Measurements from ENCODE around the gene NFKBIL1.

NFKBIL1 gene

DNA sequence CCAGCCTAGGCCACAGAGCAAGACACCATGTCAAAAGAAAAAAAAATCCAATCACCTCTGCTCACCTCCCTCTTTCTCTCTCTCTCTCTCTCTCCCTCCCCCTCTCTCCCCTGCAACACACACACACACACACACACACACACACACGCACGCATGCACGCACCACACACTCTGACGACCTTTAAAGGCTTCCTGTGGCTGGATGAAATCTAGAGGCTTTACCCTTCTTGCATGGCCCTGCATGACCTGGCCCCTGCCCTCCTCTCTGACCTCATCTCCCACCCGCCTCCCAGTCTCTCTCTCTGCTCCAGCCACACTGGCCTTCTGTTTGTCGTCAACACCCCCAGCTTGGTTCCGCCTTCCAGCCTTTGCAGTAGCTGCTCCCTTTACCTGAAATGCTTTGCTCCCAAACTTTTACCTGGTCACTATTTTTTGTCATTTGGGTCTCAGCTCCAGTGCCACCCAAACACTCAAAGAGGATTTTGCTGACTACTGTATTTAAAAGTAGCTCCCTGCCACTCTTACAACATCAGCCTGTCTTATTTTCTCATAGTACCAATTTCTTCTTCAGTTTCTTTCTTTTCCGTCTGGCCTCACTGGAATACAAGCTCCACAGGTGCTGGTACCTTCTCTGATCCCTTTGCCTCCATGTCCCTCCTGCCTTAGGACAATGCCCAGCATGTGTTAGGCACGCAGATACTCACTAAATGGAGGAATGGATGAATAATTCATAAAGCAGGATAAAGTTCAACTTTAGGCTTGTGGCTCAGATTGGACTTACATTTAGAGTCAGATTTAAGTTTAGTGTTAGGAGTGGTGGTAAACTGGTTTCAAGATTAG, 20.3 kb downstream of the NFKBIL1 start:
- DNase-seq: peak; percentile 46 to 58

DNA sequence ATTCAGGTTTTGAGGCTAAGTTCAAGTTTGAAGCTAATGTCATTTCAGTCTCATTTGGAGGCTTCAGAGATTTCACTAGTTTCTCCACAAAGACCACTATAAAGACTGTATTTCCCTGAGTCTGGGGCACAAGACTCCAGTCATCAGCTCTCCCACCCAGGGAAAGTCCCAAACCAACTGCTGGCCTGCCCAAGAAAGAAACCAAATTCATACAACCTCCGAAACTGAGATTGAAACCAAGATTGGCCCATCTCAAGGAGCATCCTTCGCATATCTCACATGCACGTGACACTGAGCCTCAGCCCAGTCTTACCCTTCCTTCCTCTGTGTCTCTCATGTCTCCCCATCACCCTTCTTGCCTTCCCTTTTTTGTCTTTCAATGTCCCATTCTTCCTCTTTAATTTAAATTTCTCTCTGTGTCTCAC, 21.1 kb downstream of the NFKBIL1 start:
- DNase-seq: peak; percentile 81 to 89

DNA sequence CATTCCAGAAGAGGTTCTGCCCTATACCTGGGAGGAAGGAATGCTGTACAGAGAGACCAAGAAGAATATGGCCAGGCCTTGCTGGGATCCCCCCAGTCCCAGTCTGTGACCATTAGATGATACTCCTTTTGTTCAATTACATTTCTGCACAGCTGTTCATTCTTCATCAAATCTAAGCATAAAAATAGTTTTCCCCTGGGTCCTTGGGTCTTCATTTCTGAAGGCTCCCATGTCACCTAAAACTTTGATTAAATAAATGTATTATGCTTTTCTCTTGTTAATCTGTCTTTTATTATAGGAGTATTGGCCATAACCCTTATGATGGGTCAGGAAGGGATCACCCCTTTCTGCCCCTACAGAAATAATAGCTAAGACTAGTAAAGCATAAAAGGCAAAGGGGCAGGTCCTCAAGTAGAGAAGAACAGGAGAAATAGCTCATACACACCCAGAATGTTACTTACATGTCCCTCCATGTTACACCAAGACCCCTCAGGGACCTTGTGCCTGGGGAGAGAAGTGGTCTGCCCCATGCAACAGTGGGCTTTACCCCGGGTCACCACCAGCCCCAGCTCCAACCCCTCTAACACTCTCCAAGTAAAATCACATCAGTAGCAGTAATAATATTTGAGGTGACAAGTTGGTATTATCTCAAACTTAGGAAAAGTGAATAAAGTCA, 22.6 kb downstream of the NFKBIL1 start:
- no peak for DNase-seq

DNA sequence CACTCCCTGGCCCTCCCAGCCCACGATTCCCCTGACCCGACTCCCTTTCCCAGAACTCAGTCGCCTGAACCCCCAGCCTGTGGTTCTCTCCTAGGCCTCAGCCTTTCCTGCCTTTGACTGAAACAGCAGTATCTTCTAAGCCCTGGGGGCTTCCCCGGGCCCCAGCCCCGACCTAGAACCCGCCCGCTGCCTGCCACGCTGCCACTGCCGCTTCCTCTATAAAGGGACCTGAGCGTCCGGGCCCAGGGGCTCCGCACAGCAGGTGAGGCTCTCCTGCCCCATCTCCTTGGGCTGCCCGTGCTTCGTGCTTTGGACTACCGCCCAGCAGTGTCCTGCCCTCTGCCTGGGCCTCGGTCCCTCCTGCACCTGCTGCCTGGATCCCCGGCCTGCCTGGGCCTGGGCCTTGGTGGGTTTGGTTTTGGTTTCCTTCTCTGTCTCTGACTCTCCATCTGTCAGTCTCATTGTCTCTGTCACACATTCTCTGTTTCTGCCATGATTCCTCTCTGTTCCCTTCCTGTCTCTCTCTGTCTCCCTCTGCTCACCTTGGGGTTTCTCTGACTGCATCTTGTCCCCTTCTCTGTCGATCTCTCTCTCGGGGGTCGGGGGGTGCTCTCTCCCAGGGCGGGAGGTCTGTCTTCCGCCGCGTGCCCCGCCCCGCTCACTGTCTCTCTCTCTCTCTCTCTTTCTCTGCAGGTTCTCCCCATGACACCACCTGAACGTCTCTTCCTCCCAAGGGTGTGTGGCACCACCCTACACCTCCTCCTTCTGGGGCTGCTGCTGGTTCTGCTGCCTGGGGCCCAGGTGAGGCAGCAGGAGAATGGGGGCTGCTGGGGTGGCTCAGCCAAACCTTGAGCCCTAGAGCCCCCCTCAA, 24.9 kb downstream of the NFKBIL1 start, which contains the start of gene LTA:
Gene LTA, plus strand, starts transcription at position 249 of the 871 bp plus-strand sequence. Its CDS starts 454 bp downstream, at position 703.
- peak; percentile 79 to 82 for DNase-seq

- no peak for DNase-seq
Observed at GRCh38 chr6:31573239-31574105, 26.1 kb downstream of the NFKBIL1 start.

DNA sequence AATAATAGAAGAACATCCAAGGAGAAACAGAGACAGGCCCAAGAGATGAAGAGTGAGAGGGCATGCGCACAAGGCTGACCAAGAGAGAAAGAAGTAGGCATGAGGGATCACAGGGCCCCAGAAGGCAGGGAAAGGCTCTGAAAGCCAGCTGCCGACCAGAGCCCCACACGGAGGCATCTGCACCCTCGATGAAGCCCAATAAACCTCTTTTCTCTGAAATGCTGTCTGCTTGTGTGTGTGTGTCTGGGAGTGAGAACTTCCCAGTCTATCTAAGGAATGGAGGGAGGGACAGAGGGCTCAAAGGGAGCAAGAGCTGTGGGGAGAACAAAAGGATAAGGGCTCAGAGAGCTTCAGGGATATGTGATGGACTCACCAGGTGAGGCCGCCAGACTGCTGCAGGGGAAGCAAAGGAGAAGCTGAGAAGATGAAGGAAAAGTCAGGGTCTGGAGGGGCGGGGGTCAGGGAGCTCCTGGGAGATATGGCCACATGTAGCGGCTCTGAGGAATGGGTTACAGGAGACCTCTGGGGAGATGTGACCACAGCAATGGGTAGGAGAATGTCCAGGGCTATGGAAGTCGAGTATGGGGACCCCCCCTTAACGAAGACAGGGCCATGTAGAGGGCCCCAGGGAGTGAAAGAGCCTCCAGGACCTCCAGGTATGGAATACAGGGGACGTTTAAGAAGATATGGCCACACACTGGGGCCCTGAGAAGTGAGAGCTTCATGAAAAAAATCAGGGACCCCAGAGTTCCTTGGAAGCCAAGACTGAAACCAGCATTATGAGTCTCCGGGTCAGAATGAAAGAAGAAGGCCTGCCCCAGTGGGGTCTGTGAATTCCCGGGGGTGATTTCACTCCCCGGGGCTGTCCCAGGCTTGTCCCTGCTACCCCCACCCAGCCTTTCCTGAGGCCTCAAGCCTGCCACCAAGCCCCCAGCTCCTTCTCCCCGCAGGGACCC, 27.0 kb downstream of the NFKBIL1 start:
- peak in 1 of 2 donors; percentile 34 for DNase-seq

GRCh38 chr6:31575335-31575901, 28.0 kb downstream of the NFKBIL1 start, which contains the start of gene TNF:
Gene TNF, plus strand, starts transcription at chr6:31575565. Its CDS starts 177 bp downstream, at chr6:31575742.
- DNase-seq: peak; percentile 90 to 93

GRCh38 chr6:31575952-31576685, 28.7 kb downstream of the NFKBIL1 start:
- peak in 1 of 2 donors; percentile 31 for DNase-seq

DNA sequence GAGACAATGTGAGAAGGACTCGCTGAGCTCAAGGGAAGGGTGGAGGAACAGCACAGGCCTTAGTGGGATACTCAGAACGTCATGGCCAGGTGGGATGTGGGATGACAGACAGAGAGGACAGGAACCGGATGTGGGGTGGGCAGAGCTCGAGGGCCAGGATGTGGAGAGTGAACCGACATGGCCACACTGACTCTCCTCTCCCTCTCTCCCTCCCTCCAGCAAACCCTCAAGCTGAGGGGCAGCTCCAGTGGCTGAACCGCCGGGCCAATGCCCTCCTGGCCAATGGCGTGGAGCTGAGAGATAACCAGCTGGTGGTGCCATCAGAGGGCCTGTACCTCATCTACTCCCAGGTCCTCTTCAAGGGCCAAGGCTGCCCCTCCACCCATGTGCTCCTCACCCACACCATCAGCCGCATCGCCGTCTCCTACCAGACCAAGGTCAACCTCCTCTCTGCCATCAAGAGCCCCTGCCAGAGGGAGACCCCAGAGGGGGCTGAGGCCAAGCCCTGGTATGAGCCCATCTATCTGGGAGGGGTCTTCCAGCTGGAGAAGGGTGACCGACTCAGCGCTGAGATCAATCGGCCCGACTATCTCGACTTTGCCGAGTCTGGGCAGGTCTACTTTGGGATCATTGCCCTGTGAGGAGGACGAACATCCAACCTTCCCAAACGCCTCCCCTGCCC, 29.6 kb downstream of the NFKBIL1 start:
- peak; percentile 53 to 69 for DNase-seq

- DNase-seq: peak in 1 of 2 donors; percentile 16
Observed at GRCh38 chr6:31577579-31577966, 30.2 kb downstream of the NFKBIL1 start.

DNA sequence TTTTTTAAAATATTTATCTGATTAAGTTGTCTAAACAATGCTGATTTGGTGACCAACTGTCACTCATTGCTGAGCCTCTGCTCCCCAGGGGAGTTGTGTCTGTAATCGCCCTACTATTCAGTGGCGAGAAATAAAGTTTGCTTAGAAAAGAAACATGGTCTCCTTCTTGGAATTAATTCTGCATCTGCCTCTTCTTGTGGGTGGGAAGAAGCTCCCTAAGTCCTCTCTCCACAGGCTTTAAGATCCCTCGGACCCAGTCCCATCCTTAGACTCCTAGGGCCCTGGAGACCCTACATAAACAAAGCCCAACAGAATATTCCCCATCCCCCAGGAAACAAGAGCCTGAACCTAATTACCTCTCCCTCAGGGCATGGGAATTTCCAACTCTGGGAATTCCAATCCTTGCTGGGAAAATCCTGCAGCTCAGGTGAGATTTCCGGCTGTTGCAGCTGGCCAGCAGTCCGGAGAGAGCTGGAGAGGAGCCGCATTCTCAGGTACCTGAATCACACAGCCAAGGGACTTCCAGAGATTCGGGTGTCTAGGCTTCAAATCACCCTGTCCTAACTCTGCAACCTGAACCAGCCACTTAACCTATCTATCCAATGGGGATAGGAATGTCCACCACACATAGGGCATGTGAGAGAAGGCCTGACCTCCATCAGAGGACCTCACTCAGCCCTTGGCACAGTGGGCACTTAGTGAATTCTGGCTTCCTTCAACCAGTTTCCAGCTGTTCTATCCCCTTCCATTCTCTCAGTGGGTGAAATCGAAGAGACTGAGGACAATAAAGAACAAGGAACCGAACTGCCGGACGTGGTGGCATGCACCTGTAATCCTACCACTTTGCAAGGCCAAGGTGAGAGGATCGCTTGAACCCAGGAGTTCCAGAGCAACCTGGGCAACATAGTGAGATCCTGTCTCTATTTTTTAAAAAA, 31.0 kb downstream of the NFKBIL1 start:
- peak in 1 of 2 donors; percentile 36 for DNase-seq

DNA sequence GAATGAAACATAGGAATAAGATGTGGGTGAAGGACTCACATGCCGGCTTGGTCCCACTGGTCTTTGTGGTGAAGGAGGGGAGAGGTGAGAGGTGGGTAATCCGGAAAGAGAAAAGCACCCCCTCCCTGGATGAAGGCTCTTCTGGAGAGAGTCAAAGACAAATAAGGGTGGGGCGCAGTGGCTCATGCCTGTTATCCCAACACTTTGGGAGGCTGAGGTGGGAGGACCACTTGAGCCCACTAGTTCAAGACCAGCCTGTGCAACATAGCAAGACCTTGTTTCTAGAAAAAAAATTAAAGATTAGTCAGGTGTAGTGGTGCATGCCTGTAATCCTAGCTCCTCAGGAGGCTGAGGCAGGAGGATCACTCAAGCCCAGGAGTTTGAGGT, 31.7 kb downstream of the NFKBIL1 start:
- DNase-seq: peak in 1 of 2 donors; percentile 29

DNA sequence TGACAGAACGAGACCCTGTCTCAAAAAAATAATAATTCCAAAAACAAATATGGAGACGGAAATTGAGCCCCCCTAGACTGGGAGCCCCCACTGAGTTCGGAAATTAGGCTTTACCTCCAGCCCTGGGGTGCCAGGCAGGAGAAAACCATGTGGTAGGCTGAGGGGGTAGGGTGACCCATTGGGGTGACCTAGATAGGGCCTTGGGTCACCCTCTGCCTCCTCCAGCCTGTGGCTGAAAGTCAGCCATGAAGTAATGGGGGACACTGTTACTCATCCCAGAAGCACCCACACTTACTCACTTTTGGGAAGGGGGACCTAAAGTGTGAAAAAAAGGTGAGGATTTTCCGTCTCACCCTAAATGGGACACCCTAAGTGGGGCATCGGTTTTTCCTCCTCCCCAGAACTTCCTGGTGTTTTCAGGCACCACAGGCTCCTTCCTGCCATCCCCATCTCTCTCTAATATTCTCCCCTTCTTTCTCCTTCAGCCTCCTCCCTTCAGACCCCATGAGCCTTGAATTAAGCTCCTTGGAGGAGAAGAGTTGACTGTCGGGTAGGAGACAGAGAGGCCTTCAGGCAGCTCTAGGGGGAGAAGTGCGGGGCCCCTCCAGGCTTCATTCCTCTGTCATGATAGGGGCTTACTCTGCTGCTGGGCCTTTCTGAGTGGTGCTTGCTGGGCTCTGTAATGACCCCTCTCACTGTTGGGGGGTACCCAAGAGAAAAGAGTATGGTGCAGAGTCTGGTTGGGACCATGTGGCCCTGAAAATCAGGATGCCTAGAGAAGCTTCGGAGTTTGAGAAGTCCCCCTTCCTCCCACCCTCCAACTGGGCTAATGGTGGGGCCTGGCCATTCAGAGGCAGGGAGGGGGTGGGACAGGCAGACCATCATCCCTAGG, 32.4 kb downstream of the NFKBIL1 start:
- peak in 1 of 2 donors; percentile 39 for DNase-seq

- DNase-seq: no peak
Observed at GRCh38 chr6:31580438-31580740, 33.0 kb downstream of the NFKBIL1 start.

DNA sequence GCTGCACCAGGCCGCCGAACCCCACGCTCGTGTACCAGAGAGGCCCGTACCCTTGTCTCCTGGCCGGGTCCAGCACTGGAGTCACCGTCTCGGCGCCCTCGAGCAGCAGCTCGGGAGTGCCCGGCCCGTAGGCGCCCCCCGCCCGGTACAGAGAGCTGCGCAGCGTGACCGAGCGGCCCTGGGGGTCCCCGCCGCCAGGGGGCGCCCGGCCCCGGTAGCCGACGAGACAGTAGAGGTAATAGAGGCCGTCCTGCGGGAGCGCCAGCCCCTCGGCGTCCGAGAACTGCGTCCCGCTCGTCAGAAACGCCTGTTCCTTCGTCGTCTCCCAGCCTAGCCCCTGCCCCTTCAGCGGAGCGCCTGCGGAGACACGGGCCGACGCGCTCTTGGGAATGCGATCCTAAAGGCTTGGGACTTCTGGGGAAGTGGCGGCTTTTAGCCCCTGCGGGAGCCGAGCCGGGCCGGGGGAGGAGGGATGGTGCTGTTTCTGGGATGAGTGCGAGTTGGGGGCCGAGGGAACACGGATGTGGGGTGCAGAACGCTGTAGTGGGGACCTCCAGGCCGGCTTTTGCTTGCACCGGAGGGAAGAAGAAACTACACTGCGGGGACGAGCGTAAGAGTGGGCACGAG, 33.5 kb downstream of the NFKBIL1 start:
- peak; percentile 88 for DNase-seq

All from CD4-positive, alpha-beta T cell treated with Interleukin-4 for 1 hour (primary cell).